Fibroblast of gingiva (primary cell): ENCODE results near the gene MRTFA.

Source experiments
- DNase-seq: peaks from one replicate; pipeline ENCODE4 v3.0.0-alpha.2; 2011; ENCODE audit warnings: low read depth

The MRTFA gene

DNA sequence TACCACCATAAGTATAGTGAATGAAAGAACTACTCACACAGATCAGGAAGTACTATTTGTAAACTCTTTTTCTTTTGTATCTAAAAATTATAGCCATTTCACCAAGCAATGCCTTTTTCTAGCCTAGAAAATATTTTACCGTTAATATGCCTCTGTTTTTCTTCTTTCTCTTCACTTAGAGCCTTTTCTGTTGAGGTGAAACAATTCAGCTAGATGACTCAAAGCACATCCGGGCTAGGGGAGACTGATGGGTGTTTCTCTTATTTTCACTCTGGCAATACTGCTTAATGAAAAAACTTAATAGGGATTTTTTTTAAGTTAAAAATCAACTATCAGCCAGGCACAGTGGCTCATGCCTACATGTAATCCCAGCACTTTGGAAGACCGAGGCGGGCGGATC is 172.8 kb downstream of the MRTFA start:
- DNase-seq: no peak

DNA sequence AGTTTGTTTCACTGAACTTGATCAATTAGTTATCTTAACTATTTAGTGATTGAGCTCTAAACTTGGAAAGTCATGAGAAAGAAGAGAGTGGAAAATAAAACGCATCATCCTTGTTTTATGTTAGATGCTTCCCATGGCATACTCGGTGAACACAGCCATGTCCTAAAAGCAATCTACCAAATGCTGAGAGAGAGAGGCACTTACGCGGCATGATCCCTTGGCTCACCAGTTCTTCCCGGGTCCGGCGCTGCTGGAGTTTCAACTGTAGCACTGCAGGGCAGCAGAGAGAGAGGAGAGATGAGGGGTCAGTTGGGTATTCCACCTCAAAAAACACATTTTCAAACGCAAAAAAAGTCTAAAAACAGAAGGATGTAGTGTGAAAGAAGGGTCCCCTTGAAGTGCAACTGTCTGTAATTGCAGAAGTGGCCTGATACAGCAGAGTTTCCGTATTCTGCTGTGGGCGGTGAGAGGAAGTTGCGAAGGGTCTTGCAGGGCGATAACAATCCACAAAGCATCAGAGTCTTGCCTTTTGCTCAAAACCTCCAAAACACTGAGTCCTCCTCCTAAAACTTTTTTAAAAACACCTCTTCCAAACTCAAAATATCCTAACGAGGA is 173.4 kb downstream of the MRTFA start:
- no peak for DNase-seq

GRCh38 chr22:40462195-40462984 is 174.1 kb downstream of the MRTFA start:
- DNase-seq: no peak

GRCh38 chr22:40453671-40454070 is 182.8 kb downstream of the MRTFA start:
- no peak for DNase-seq

GRCh38 chr22:40452730-40453487 is 183.6 kb downstream of the MRTFA start:
- DNase-seq: no peak

GRCh38 chr22:40451210-40451609 is 185.3 kb downstream of the MRTFA start:
- no peak for DNase-seq

DNA sequence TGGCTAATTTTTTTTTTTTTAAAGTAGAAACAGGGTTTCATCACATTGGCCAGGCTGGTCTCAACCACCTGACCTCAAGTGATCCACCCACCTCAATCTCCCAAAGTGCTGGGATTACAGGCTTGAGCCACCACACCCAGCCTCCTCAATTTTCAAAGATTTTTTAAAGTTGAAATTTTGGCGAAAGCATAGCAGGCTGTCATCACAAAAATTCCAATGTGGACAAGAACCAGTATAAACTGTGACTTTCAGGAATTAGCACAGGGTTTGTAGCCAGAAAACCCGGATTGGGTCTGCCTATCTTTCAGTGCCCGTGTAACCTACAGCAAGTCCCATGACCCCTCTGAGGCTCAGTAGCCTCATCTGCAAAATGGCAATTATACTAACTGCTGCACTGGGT is 185.9 kb downstream of the MRTFA start:
- no peak for DNase-seq

DNA sequence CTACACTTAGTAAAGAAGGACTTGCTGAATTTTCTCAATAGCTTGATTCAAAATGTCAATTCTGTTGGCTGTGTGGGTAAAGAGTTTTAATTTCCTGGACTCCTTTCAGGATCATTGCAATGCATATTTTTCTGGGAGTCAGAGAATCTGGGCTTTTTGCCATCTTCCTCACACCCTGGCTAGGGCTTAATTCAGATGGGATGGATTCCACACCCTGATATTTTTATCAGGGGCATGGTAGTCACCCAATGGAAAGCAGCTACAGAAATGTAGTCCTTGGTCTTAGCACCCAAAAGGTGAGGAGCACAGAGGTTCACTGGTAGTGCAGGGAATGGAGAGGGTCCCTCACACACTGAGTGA is 186.9 kb downstream of the MRTFA start:
- peak; percentile 70 for DNase-seq

- DNase-seq: no peak
These were observed 190.3 kb downstream of the MRTFA start for GRCh38 chr22:40446203-40446602.

- no peak for DNase-seq
These were observed 192.2 kb downstream of the MRTFA start for GRCh38 chr22:40444178-40444831.

DNA sequence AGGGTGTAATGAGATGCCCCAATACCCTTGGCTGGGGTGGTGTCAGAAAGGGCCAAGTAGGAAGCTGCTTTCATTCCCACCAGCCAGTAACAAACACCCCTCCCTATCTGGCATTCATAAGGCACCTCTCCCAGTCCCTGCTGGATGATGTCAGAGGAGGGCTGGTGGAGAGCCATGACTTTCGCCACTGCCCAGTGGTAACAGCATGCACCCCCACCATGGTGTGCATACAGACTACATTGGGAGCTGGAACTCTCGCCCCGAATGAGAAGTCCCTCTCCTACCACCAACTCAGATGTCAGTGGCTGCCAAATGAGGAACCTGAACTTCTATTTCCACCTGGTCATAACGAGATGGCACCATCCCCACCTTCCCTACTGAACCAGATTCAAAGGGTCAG is 192.8 kb downstream of the MRTFA start:
- peak; percentile 17 for DNase-seq

GRCh38 chr22:40441761-40442390 is 194.6 kb downstream of the MRTFA start:
- DNase-seq: no peak

DNA sequence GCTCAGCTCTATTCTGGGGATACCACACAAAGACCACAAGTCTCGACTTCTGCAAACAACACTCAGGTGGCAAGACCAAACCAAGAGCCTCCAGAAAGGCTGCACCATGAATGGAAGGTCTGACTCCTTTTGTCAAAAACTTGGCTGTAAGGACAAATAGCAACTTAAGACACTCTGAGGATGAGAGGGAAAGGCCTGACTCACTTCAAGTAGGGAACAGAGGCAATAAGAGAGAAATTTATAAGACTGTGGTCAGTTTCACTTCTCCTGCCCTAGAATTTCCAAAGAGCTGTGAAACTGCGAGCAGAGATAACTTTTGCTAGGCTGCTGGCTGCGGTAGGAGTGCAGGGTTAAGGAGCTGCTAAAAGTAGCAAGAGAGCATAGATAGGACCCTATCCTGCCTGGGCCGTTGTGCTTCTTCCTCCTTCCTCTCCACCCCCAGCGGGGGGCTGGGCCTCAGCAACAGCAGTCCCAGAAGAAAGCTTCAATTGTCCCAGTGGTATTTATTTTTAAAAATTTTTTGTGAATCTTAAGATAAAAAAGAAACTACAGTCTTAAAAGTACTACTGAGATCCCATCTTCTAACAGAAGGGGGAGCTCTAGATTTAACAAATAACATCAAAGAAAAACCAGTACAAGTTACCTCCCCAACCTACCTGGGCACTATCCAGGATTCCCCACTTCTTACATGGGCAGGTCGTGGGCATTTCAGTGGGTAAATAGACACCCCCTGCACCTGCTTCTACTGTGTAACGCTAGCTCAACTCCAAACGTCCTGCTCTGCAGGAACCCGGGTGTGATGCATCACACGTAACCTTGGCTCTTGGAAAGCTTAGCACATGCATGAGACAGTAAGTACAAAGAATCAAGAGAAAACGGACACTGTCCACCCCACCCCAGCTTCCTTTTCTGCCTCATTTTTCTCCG is 199.8 kb downstream of the MRTFA start:
- peak; percentile 26 for DNase-seq

GRCh38 chr22:40434745-40435144 is 201.8 kb downstream of the MRTFA start:
- DNase-seq: no peak

- DNase-seq: no peak
These were observed 202.4 kb downstream of the MRTFA start for GRCh38 chr22:40434106-40434505.

GRCh38 chr22:40433416-40434090 is 203.0 kb downstream of the MRTFA start:
- DNase-seq: no peak

DNA sequence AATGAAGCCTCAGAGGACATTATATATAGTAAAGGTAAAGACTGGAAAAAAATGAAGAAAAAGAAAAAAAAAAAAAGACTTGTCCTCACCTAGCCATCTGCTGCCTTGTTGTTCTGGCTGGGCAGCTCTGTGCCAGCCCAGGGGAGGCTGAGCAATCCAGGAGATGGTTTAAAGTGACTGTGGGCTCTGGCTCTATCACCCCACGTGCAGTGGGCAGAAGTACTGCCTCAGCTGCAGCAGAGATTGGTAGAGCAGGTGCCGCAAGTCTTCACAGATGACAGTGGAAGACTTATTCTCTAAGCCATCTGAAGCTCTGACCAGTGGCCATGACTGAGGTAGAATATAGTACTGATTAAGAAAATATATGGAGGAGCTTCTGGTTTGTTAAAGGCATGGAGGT is 203.9 kb downstream of the MRTFA start:
- DNase-seq: no peak

- DNase-seq: no peak
These were observed 204.4 kb downstream of the MRTFA start for GRCh38 chr22:40432157-40432556.

- DNase-seq: no peak
These were observed 205.5 kb downstream of the MRTFA start for GRCh38 chr22:40430991-40431390.

- no peak for DNase-seq
These were observed 207.0 kb downstream of the MRTFA start for GRCh38 chr22:40429481-40429880.
